ENCODE data around the gene PDE11A. TPM values are rescaled to one million over a fixed set of nuclear protein-coding genes. Genes with fewer than 3 reads are reported as not detected.

Gene PDE11A
- total and polyA plus RNA-seq, 2 of the 13 experiments (the other 11 are each of a cell fraction or from before 2014, with no cell fraction given) = 1.2 to 1.7 TPM

GRCh38 chr2:177603768-177604167, 468.8 kb downstream of the PDE11A start:
- H3K4me3 ChIP-seq (replicated peaks in 1 of 3; ENCODE audit: insufficient read depth in 1 of 3, low read depth in 2 of 3, low read length in 3 of 3) = no peak overlapping the region; a peak in 2 of 6 replicates
- ChIA-PET POLR2A (interaction anchor here (1.0 to 1.9 kb wide), 5 partner anchors 11 to 339 kb away, joined by 3 to 12 read pairs (median 4); partner anchors contain the start of gene NFE2L2), CTCF (ENCODE audit: low intra/inter-chr PET ratio, low total read pairs) (interaction anchor here (1.3 to 2.5 kb wide), 3 partner anchors 51 to 268 kb away, joined by 3 to 19 read pairs (median 5); a partner anchor contains a TSS)
- FAIRE-seq (no peak), ATAC-seq (no peak), DNase-seq (ENCODE audit: low spot score) (no peak)
- in situ Hi-C loops (cut with HindIII; ENCODE audit: extremely low pct_ligation_motif_present, low pct_unique_long_range_greater_than_20kb) (loop anchor here (10.0 kb wide), 2 partner anchors 109 to 269 kb away; no protein-coding TSS in a partner anchor), intact Hi-C loops (cut with micrococcal nuclease; ENCODE audit: unreplicated experiment) (loop anchor here (1.0 to 5.0 kb wide), 5 partner anchors 50 to 441 kb away; no protein-coding TSS in a partner anchor)
- no TSS peak for BruUV-seq (replicated peaks)
- WGBS (ENCODE audit: low lambda C conversion rate) = 55% methylated on average over 3 of the region's 3 CpGs
- H3K27ac ChIP-seq (ENCODE audit: extremely low read length, insufficient read depth, low read length) = peak overlapping the region; percentile 5
- peak overlapping the region; percentile 17; the same call in 1 of the 2 replicates for H3K9ac ChIP-seq (ENCODE audit: insufficient read depth, low read depth, low read length)
- TF ChIP-seq CEBPG (CRISPR knock-in tag; IDR thresholded peaks at IDR 0.05) = peak; percentile 33; the same call in 1 of the 2 replicates
- TF ChIP-seq PHF21A (CRISPR knock-in tag; IDR thresholded peaks at IDR 0.05) = no peak
- TF ChIP-seq CEBPB (IDR thresholded peaks at IDR 0.05; ENCODE audit: borderline replicate concordance, low read depth, low read length) = peak; percentile 60; the same call in 1 of the 2 replicates
- no peaks in the 10 kb centered on the region for H3K27me3 ChIP-seq (ENCODE audit: control insufficient read depth in 1 of 2, insufficient read depth in 2 of 2, low read length in 2 of 2)
- H3K79me2 ChIP-seq (ENCODE audit: insufficient read depth, low read length) = no peaks in the 10 kb centered on the region
- H3K9me3 ChIP-seq (ENCODE audit: low read length) = no peaks in the 10 kb centered on the region; the same call in 1 of the 2 replicates
- H3K4me2 ChIP-seq (ENCODE audit: low read depth, low read length) = peak overlapping the region; percentile 59
- no peak overlapping the region for H2AFZ ChIP-seq (ENCODE audit: low read length)
- no peaks in the 10 kb centered on the region for H3K36me3 ChIP-seq (replicated peaks in 1 of 2; ENCODE audit: control insufficient read depth in 1 of 2, insufficient read depth in 2 of 2, low read length in 2 of 2)
- H3K4me1 ChIP-seq (ENCODE audit: insufficient read depth, low read length) = peaks cover 72% of the 10 kb centered on the region
- no peaks in the 10 kb centered on the region for H4K20me1 ChIP-seq (ENCODE audit: insufficient read depth, low read length)

DNA sequence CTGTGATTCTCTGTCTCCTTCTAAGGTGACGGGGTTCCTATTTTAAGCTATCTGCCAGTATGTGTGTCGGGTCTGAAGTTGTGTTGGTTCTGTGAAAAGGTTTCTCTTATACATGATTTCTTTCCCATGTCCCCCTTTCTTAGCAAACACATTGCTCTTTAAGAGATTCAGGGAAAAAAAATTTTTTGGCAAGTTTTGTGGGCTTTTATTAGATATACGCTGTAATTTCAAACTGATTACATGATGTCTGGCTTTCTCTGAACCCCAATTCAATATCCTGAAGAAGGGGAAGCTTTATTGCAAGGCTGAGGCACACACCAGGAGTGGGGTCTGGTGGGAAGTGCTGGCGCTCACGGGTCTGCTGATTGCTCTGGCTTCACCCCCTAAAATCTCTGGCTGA, 469.4 kb downstream of the PDE11A start:
- Histone ChIP-seq H4K20me1 (ENCODE audit: insufficient read depth, low read length) (no peaks in the 10 kb centered on the region), H3K9ac (ENCODE audit: insufficient read depth, low read depth, low read length) (no peak overlapping the region), H2AFZ (ENCODE audit: low read length) (no peak overlapping the region), H3K27ac (ENCODE audit: extremely low read length, insufficient read depth, low read length) (no peak overlapping the region), H3K4me1 (ENCODE audit: insufficient read depth, low read length) (peaks cover 72% of the 10 kb centered on the region), H3K27me3 (ENCODE audit: control insufficient read depth in 1 of 2, insufficient read depth in 2 of 2, low read length in 2 of 2) (no peaks in the 10 kb centered on the region), H3K79me2 (ENCODE audit: insufficient read depth, low read length) (no peaks in the 10 kb centered on the region), H3K4me3 (replicated peaks in 1 of 3; ENCODE audit: insufficient read depth in 1 of 3, low read depth in 2 of 3, low read length in 3 of 3) (peak overlapping the region in 1 of 3 experiments; percentile 14; a peak in 1 of 6 replicates), H3K36me3 (replicated peaks in 1 of 2; ENCODE audit: control insufficient read depth in 1 of 2, insufficient read depth in 2 of 2, low read length in 2 of 2) (no peaks in the 10 kb centered on the region), H3K9me3 (ENCODE audit: low read length) (no peaks in the 10 kb centered on the region; the same call in 1 of the 2 replicates), H3K4me2 (ENCODE audit: low read depth, low read length) (peak overlapping the region; percentile 64)
- TSS peak; percentile 58 for BruUV-seq (replicated peaks)
- intact Hi-C loops (cut with micrococcal nuclease; ENCODE audit: unreplicated experiment) = loop anchor here (5.0 kb wide), 1 partner anchor 441 kb away; no protein-coding TSS in a partner anchor
- POLR2A ChIA-PET = interaction anchor here (1.1 to 1.9 kb wide), 5 partner anchors 10 to 338 kb away, joined by 3 to 12 read pairs (median 4); partner anchors contain the start of gene NFE2L2
- CTCF ChIA-PET (ENCODE audit: low intra/inter-chr PET ratio, low total read pairs) = interaction anchor here (1.8 to 2.5 kb wide), 2 partner anchors 50 to 114 kb away, joined by 3 to 19 read pairs; a partner anchor contains a TSS
- 60% methylated on average over 5 of the region's 5 CpGs for WGBS (ENCODE audit: low lambda C conversion rate)
- FAIRE-seq (no peak), ATAC-seq (no peak), DNase-seq (ENCODE audit: low spot score) (no peak)
- in situ Hi-C loops (cut with HindIII; ENCODE audit: extremely low pct_ligation_motif_present, low pct_unique_long_range_greater_than_20kb) = loop anchor here (10.0 kb wide), 2 partner anchors 108 to 268 kb away; no protein-coding TSS in a partner anchor
- TF ChIP-seq, protein P1, sequence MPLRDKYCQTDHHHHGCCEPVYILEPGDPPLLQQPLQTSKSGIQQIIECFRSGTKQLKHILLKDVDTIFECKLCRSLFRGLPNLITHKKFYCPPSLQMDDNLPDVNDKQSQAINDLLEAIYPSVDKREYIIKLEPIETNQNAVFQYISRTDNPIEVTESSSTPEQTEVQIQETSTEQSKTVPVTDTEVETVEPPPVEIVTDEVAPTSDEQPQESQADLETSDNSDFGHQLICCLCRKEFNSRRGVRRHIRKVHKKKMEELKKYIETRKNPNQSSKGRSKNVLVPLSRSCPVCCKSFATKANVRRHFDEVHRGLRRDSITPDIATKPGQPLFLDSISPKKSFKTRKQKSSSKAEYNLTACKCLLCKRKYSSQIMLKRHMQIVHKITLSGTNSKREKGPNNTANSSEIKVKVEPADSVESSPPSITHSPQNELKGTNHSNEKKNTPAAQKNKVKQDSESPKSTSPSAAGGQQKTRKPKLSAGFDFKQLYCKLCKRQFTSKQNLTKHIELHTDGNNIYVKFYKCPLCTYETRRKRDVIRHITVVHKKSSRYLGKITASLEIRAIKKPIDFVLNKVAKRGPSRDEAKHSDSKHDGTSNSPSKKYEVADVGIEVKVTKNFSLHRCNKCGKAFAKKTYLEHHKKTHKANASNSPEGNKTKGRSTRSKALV (CRISPR knock-in tag; IDR thresholded peaks at IDR 0.05) = no peak
- TF ChIP-seq NFIC (IDR thresholded peaks at IDR 0.05; ENCODE audit: low read length) (0 out of 2 replicates have a peak, but pooled peaks have one; percentile 1), ZHX1 (CRISPR knock-in tag; IDR thresholded peaks at IDR 0.05; ENCODE audit: low read depth) (no peak), BCL6 (CRISPR knock-in tag; IDR thresholded peaks at IDR 0.05) (no peak), ZBTB21 (CRISPR knock-in tag; IDR thresholded peaks at IDR 0.05) (no peak), HINFP (CRISPR knock-in tag; IDR thresholded peaks at IDR 0.05; ENCODE audit: low read depth) (no peak), MYC (CRISPR knock-in tag; IDR thresholded peaks at IDR 0.05; ENCODE audit: borderline replicate concordance) (no peak)
